Upper lobe of left lung (tissue), 6 donors: ENCODE results near the gene VSTM4. TPM values are rescaled to one million over a fixed set of nuclear protein-coding genes. Genes with fewer than 3 reads are reported as not detected.

ENCODE experiments used
- ATAC-seq, 2 donors: fragments of 200-7000 bp; cut with Tn5 transposase; one replicate each; pipeline ENCODE4 v1.9.1; 2022; ENCODE audit warnings: mild to moderate bottlenecking in 2 of 2, moderate library complexity in 2 of 2; ENCODE audit not compliant: low FRiP score in 2 of 2
- DNase-seq, 2 donors: peaks; one replicate each; pipeline ENCODE4 v3.0.0-alpha.2; 2019 to 2020
- H3K27ac ChIP-seq, 4 donors: fragments of 200-600 bp; sonication (generic); one replicate each; pipeline ENCODE4 v1.5.1; 2016 to 2019
- H3K27me3 ChIP-seq, 4 donors: fragments of 200-600 bp; sonication (generic); one replicate each; pipeline ENCODE4 v1.5.1; 2017 to 2019
- H3K36me3 ChIP-seq, 4 donors: fragments of 200-600 bp; sonication (generic); one replicate each; pipeline ENCODE4 v1.5.1; 2016 to 2019
- H3K4me1 ChIP-seq, 4 donors: fragments of 200-600 bp; sonication (generic); one replicate each; pipeline ENCODE4 v1.5.1; 2018 to 2019
- H3K4me3 ChIP-seq, 4 donors: fragments of 200-600 bp; sonication (generic); one replicate each; pipeline ENCODE4 v1.5.1; 2017 to 2019; ENCODE audit warnings: mild to moderate bottlenecking in 2 of 4, moderate library complexity in 1 of 4
- H3K9me3 ChIP-seq, 4 donors: fragments of 200-600 bp; sonication (generic); one replicate each; pipeline ENCODE4 v1.5.1; 2018 to 2019
- EP300 ChIP-seq, 4 donors: sonication (generic); formaldehyde crosslinking; IDR thresholded peaks; one replicate each; pipeline ENCODE4 v1.5.1; 2017; ENCODE audit warnings: antibody characterized with exemption in 4 of 4, control low read depth in 2 of 4
- POLR2A ChIP-seq, 4 donors: fragments of 450-650 bp; IDR thresholded peaks; one replicate each; pipeline ENCODE4 v1.5.1; 2016 to 2017; ENCODE audit warnings: antibody characterized with exemption in 4 of 4, mild to moderate bottlenecking in 2 of 4
- POLR2AphosphoS5 ChIP-seq, 2 donors: sonication (generic); formaldehyde crosslinking; IDR thresholded peaks; one replicate each; pipeline ENCODE4 v1.5.1; 2017; ENCODE audit warnings: antibody characterized with exemption in 2 of 2
- WGBS, 2 donors: methylation state at CpG; one replicate each; pipeline ENCODE4 v1.1.5; 2017 to 2018; 5-methylcytosine and 5-hydroxymethylcytosine counted together
- total RNA-seq, 6 donors: library from RNA; depleted of rRNA in 4 of 6; stranded (reverse); fragments of >200 nt in 4 of 6; gene quantifications; one replicate each; pipeline versions ENCODE4 v1.1.0 to v1.2.1, GENCODE V29; 2016 to 2021
- TF ChIP-seq, protein P1 (sequence below), 6 experiments: fragments of 450-650 bp in 4 of 6; fragments of 200-600 bp in 2 of 6; sonication (generic) in 2 of 6; IDR thresholded peaks; one replicate each; pipeline ENCODE4 v1.5.1; 2016 to 2019; ENCODE audit warnings: antibody characterized with exemption in 6 of 6
- donor health status: DM: no; HTN: no; CAD: no; lungs with moderate emphysema.
- donor health status: DM: no; HTN: yes; CAD: no; lungs with severe emphysema.

The VSTM4 gene
- total RNA-seq, 6 donors from 2014 or later, result 8.5 to 24.3 (median 13.2) TPM

- TF ChIP-seq POLR2A (IDR thresholded peaks at IDR 0.05) (no peak), EP300 (IDR thresholded peaks at IDR 0.05) (no peak), POLR2AphosphoS5 (IDR thresholded peaks at IDR 0.05) (peak in 1 of 2 donors; percentile 18)
- TF ChIP-seq, protein P1, sequence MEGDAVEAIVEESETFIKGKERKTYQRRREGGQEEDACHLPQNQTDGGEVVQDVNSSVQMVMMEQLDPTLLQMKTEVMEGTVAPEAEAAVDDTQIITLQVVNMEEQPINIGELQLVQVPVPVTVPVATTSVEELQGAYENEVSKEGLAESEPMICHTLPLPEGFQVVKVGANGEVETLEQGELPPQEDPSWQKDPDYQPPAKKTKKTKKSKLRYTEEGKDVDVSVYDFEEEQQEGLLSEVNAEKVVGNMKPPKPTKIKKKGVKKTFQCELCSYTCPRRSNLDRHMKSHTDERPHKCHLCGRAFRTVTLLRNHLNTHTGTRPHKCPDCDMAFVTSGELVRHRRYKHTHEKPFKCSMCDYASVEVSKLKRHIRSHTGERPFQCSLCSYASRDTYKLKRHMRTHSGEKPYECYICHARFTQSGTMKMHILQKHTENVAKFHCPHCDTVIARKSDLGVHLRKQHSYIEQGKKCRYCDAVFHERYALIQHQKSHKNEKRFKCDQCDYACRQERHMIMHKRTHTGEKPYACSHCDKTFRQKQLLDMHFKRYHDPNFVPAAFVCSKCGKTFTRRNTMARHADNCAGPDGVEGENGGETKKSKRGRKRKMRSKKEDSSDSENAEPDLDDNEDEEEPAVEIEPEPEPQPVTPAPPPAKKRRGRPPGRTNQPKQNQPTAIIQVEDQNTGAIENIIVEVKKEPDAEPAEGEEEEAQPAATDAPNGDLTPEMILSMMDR (IDR thresholded peaks at IDR 0.05), result no peak
- DNase-seq, result no peak
- WGBS, 2 donors, result 61 to 64% methylated on average over 5 of the region's 5 CpGs
- no peaks in the 10 kb centered on the region for H3K27me3 ChIP-seq
- H3K9me3 ChIP-seq, result no peaks in the 10 kb centered on the region
- peaks cover 0 to 5% (median 0%) of the 10 kb centered on the region in 4 donors for H3K4me1 ChIP-seq
- no peak overlapping the region for H3K27ac ChIP-seq
- H3K4me3 ChIP-seq, result no peak overlapping the region
- ATAC-seq, result no peak
- no peaks in the 10 kb centered on the region for H3K36me3 ChIP-seq
Observed at GRCh38 chr10:49005270-49005669, 110.1 kb downstream of the VSTM4 start.

- WGBS, 2 donors, result 58 to 67% methylated on average over 13 to 17 of the region's 17 CpGs
- Histone ChIP-seq H3K27ac (no peak overlapping the region), H3K36me3 (no peaks in the 10 kb centered on the region), H3K4me3 (no peak overlapping the region), H3K9me3 (no peaks in the 10 kb centered on the region), H3K27me3 (no peaks in the 10 kb centered on the region), H3K4me1 (peaks cover 0 to 2% (median 0%) of the 10 kb centered on the region in 4 donors)
- TF ChIP-seq, protein P1 (IDR thresholded peaks at IDR 0.05), result no peak
- TF ChIP-seq POLR2AphosphoS5 (IDR thresholded peaks at IDR 0.05) (no peak), EP300 (IDR thresholded peaks at IDR 0.05) (no peak), POLR2A (IDR thresholded peaks at IDR 0.05) (no peak)
- DNase-seq, result peak in 1 of 2 donors; percentile 45
- peak in 1 of 2 donors; percentile 35 for ATAC-seq
Observed at GRCh38 chr10:49001870-49002672, 113.3 kb downstream of the VSTM4 start.

GRCh38 chr10:49001402-49001801, 113.9 kb downstream of the VSTM4 start:
- Histone ChIP-seq H3K27ac (no peak overlapping the region), H3K27me3 (no peaks in the 10 kb centered on the region), H3K9me3 (no peaks in the 10 kb centered on the region), H3K4me1 (peaks cover 0 to 2% (median 0%) of the 10 kb centered on the region in 4 donors), H3K4me3 (no peak overlapping the region), H3K36me3 (no peaks in the 10 kb centered on the region)
- 73 to 76% methylated on average over 9 of the region's 9 CpGs for WGBS, 2 donors
- ATAC-seq (peak in 1 of 2 donors; percentile 23), DNase-seq (no peak)
- TF ChIP-seq EP300 (IDR thresholded peaks at IDR 0.05) (no peak), POLR2A (IDR thresholded peaks at IDR 0.05) (no peak)
- TF ChIP-seq, protein P1 (IDR thresholded peaks at IDR 0.05), result peak in 1 of 6 experiments; percentile 9

DNA sequence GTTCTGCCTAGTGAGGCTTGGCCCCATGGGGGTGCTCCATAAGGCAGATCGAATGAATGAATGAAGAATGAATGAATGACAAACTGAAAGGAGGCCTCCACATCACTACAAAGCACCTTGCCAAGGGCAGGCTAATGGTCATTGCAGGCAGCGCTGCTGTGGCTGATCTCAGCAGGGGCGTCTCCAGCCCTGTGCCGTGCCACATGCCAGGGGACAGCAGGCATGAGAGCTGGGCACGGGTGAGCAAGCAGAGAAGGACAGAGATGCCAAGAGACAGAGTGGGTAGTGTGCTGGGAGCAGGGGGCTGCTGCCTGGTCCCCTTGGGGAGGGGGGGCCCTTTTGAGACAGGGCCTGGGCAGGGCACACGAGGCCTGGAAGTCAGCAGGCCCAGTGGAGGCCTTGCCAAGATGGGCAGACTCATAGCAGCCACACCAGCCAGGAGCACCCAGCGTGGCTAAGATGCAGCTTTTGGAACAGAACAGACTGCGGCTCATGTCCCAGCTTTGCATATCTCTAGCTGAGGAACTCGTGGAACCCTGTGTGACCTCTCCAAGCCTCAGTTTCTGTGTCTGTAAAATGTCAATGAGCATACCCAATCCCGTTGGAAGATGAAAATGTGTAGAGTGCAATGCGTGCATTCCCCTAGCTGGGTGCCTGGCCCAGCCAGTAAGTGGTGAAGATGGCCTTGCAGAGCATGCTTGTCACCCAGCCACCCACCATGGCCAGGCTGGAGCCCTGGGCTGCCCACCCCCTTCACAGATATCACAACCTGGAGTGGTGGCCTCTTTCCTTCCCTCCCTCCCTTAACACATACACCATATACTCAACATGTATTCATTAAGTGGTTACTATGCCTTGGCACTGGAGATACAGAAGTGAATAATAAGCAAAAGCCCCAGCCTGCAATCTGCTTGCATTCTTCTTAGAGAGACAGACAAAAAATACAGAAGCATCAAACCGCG, 114.6 kb downstream of the VSTM4 start:
- ATAC-seq (no peak), DNase-seq (peak in 1 of 2 donors; percentile 40)
- no peak overlapping the region for H3K4me3 ChIP-seq
- TF ChIP-seq, protein P1 (IDR thresholded peaks at IDR 0.05), result no peak
- no peak for TF ChIP-seq POLR2AphosphoS5 (IDR thresholded peaks at IDR 0.05)
- TF ChIP-seq POLR2A (IDR thresholded peaks at IDR 0.05), result no peak
- TF ChIP-seq EP300 (IDR thresholded peaks at IDR 0.05), result no peak
- H3K27ac ChIP-seq, result no peak overlapping the region
- H3K9me3 ChIP-seq, result no peaks in the 10 kb centered on the region
- WGBS, 2 donors, result 78 to 87% methylated on average over 7 to 13 of the region's 13 CpGs
- no peaks in the 10 kb centered on the region for H3K27me3 ChIP-seq
- H3K36me3 ChIP-seq, result no peaks in the 10 kb centered on the region
- H3K4me1 ChIP-seq, result peaks cover 0 to 2% (median 0%) of the 10 kb centered on the region in 4 donors
